ENCODE measurements around the gene CDKN2C.

CDKN2C gene

GRCh38 chr1:50959913-50960844 is 9.9 kb upstream of the CDKN2C start, which contains the start of gene FAF1:
Gene FAF1 (minus strand): TSS chr1:50960267. CDS start chr1:50959811, 456 bp downstream.
- in situ Hi-C loops (cut with MboI; ENCODE audit: low sequenced_read_pairs), result no loop called here

- in situ Hi-C loops (cut with MboI; ENCODE audit: low sequenced_read_pairs), result no loop called here
Measured at GRCh38 chr1:50964863-50965262, 5.2 kb upstream of the CDKN2C start.

- in situ Hi-C loops (cut with MboI; ENCODE audit: low sequenced_read_pairs), result no loop called here
Measured at GRCh38 chr1:50966991-50967390, 3.1 kb upstream of the CDKN2C start.

- in situ Hi-C loops (cut with MboI; ENCODE audit: low sequenced_read_pairs), result no loop called here
Measured at GRCh38 chr1:50967416-50968157, 2.5 kb upstream of the CDKN2C start.

GRCh38 chr1:50968158-50968820 is 1.8 kb upstream of the CDKN2C start:
- in situ Hi-C loops (cut with MboI; ENCODE audit: low sequenced_read_pairs), result no loop called here

- in situ Hi-C loops (cut with MboI; ENCODE audit: low sequenced_read_pairs), result no loop called here
Measured at GRCh38 chr1:50968821-50969610, 1.0 kb upstream of the CDKN2C start.

GRCh38 chr1:50970509-50970887 is 453 bp downstream of the CDKN2C start:
- in situ Hi-C loops (cut with MboI; ENCODE audit: low sequenced_read_pairs), result no loop called here

GRCh38 chr1:50970931-50971582 is 1.0 kb downstream of the CDKN2C start:
- in situ Hi-C loops (cut with MboI; ENCODE audit: low sequenced_read_pairs), result no loop called here

GRCh38 chr1:50971748-50972305 is 1.8 kb downstream of the CDKN2C start:
- in situ Hi-C loops (cut with MboI; ENCODE audit: low sequenced_read_pairs), result no loop called here

- in situ Hi-C loops (cut with MboI; ENCODE audit: low sequenced_read_pairs), result no loop called here
Measured at GRCh38 chr1:50972766-50973165, 2.7 kb downstream of the CDKN2C start.

GRCh38 chr1:50973255-50973654 is 3.2 kb downstream of the CDKN2C start:
- in situ Hi-C loops (cut with MboI; ENCODE audit: low sequenced_read_pairs), result no loop called here

GRCh38 chr1:50973875-50974617 is 4.0 kb downstream of the CDKN2C start:
- in situ Hi-C loops (cut with MboI; ENCODE audit: low sequenced_read_pairs), result no loop called here

- in situ Hi-C loops (cut with MboI; ENCODE audit: low sequenced_read_pairs), result no loop called here
Measured at GRCh38 chr1:50974618-50974935, 4.5 kb downstream of the CDKN2C start.

GRCh38 chr1:50975436-50975835 is 5.4 kb downstream of the CDKN2C start:
- in situ Hi-C loops (cut with MboI; ENCODE audit: low sequenced_read_pairs), result no loop called here

- in situ Hi-C loops (cut with MboI; ENCODE audit: low sequenced_read_pairs), result no loop called here
Measured at GRCh38 chr1:50976111-50976889, 6.3 kb downstream of the CDKN2C start.

GRCh38 chr1:50976890-50977574 is 7.0 kb downstream of the CDKN2C start:
- in situ Hi-C loops (cut with MboI; ENCODE audit: low sequenced_read_pairs), result no loop called here

- in situ Hi-C loops (cut with MboI; ENCODE audit: low sequenced_read_pairs), result no loop called here
Measured at GRCh38 chr1:50977575-50978143, 7.6 kb downstream of the CDKN2C start.

Measured in hTERT RPE-1 (cell line).